Astrocyte (in vitro differentiated cells and primary cell): Measurements from ENCODE around the gene ESAM. TPM values are rescaled to one million over a fixed set of nuclear protein-coding genes. Genes with fewer than 3 reads are reported as not detected.

Experiments used
- DNase-seq: peaks from one replicate; pipeline ENCODE4 v3.0.0-alpha.2; 2010; ENCODE audit warnings: low read depth
- FAIRE-seq: peaks from 2 replicates; lab custom pipeline; 2011; peaks lifted over from hg19 to GRCh38; lab: Jason Lieb, UNC
- H2AFZ ChIP-seq: 2 replicates; pipeline ENCODE4 v1.6.0; 2012; ENCODE audit warnings: low read depth, low read length, inconsistent platforms
- H3K27ac ChIP-seq: 2 replicates; pipeline ENCODE4 v1.5.1; 2011; ENCODE audit warnings: low read depth, low read length, inconsistent platforms
- H3K27me3 ChIP-seq: 2 replicates; pipeline ENCODE4 v1.6.0; 2011; ENCODE audit warnings: low read length, inconsistent platforms; ENCODE audit not compliant: insufficient read depth
- H3K36me3 ChIP-seq: 2 replicates; pipeline ENCODE4 v1.5.1; 2011; ENCODE audit warnings: low read length, inconsistent platforms; ENCODE audit not compliant: insufficient read depth
- H3K4me1 ChIP-seq: 2 replicates; pipeline ENCODE4 v1.5.1; 2011; ENCODE audit warnings: low read length, inconsistent platforms; ENCODE audit not compliant: insufficient read depth
- H3K4me2 ChIP-seq: 2 replicates; pipeline ENCODE4 v1.6.0; 2012; ENCODE audit warnings: low read length, inconsistent platforms
- H3K4me3 ChIP-seq: 2 replicates; pipeline ENCODE4 v1.5.1; 2011; ENCODE audit warnings: low read depth, mild to moderate bottlenecking, low read length, inconsistent platforms; ENCODE audit not compliant: insufficient read depth
- H3K79me2 ChIP-seq: 2 replicates; pipeline ENCODE4 v1.6.0; 2012; ENCODE audit warnings: mild to moderate bottlenecking, low read length, inconsistent platforms; ENCODE audit not compliant: insufficient read depth
- H3K9ac ChIP-seq: 2 replicates; pipeline ENCODE4 v1.6.0; 2012; ENCODE audit warnings: mild to moderate bottlenecking, low read length, inconsistent platforms
- H3K9me3 ChIP-seq: 2 replicates; pipeline ENCODE4 v1.5.1; 2012; ENCODE audit warnings: low read depth, mild to moderate bottlenecking, low read length, inconsistent platforms; ENCODE audit not compliant: insufficient read depth
- H4K20me1 ChIP-seq: 2 replicates; pipeline ENCODE4 v1.6.0; 2012; ENCODE audit warnings: low read length, inconsistent platforms; ENCODE audit not compliant: insufficient read depth
- H3K27ac Mint-ChIP-seq: one replicate; pipeline ENCODE4 v1.8.0; 2021; ENCODE audit warnings: mild to moderate bottlenecking, mixed read lengths; ENCODE audit not compliant: unreplicated experiment
- H3K27me3 Mint-ChIP-seq: one replicate; pipeline ENCODE4 v1.8.0; 2021; ENCODE audit warnings: low read depth, mixed read lengths; ENCODE audit not compliant: unreplicated experiment
- H3K36me3 Mint-ChIP-seq: one replicate; pipeline ENCODE4 v1.8.0; 2021; ENCODE audit warnings: low read depth, mixed read lengths; ENCODE audit not compliant: unreplicated experiment
- H3K4me1 Mint-ChIP-seq: one replicate; pipeline ENCODE4 v1.8.0; 2021; ENCODE audit warnings: low read depth, mixed read lengths; ENCODE audit not compliant: unreplicated experiment
- H3K4me3 Mint-ChIP-seq: one replicate; pipeline ENCODE4 v1.8.0; 2021; ENCODE audit warnings: mild to moderate bottlenecking, moderate library complexity, mixed read lengths; ENCODE audit not compliant: unreplicated experiment
- H3K9me3 Mint-ChIP-seq: one replicate; pipeline ENCODE4 v1.8.0; 2021; ENCODE audit warnings: mild to moderate bottlenecking, mixed read lengths; ENCODE audit not compliant: unreplicated experiment
- EZH2 ChIP-seq: IDR thresholded peaks from 2 replicates; pipeline ENCODE4 v1.6.1; 2012; ENCODE audit warnings: mild to moderate bottlenecking, low read length, inconsistent platforms; ENCODE audit not compliant: insufficient read depth
- total RNA-seq: library from RNA; stranded (reverse); gene quantifications from 2 replicates; pipeline ENCODE4 v1.2.1, GENCODE V29; 2021
- TF ChIP-seq, protein P1 (sequence below): IDR thresholded peaks from 2 replicates; pipeline ENCODE4 v1.5.1; 2011; ENCODE audit warnings: low read depth, mild to moderate bottlenecking, inconsistent platforms, low read length, moderate library complexity; ENCODE audit not compliant: insufficient read depth

The ESAM gene
- total RNA-seq, 1 donor from 2014 or later = 22.0 TPM

DNA sequence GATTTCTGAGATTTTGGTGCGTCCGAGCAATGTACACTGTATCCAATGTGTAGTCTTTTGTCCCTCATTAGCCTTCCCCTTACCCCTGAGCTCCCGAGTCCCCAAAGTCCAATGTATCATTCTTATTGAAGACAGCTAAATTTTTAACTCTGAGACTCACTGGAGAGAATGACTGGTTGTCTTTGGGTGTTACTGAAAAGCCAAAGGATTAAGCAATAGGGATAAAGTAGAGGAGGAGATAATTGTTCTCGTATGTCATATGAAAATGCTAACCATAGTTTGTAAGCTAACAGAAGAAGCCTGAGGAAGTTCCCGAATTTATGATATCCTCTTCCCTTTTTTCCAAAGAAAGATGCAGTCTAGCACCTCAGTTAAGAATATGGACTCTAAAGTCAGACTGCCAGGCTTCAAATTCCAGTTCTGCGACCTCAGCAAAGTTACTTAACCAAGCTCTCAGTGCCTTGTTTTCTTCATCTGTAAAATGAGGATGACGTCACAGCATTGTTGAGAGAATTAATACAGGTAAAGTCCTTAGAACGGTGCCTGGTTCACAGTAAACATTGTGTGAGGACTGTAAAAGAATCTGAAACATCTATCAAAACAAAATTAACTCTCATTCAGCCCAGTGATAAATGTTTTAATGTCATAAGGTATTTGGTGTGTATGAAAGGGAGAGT is 39.7 kb upstream of the ESAM start:
- Histone ChIP-seq H3K4me3 (no peak overlapping the region), H3K4me2 (peak overlapping the region; percentile 96), H3K36me3 (no peaks in the 10 kb centered on the region), H3K27me3 (no peaks in the 10 kb centered on the region), H3K9me3 (no peaks in the 10 kb centered on the region), H2AFZ (no peak overlapping the region), H3K79me2 (peaks cover 35% of the 10 kb centered on the region), H4K20me1 (peaks cover 23% of the 10 kb centered on the region), H3K27ac (no peak overlapping the region), H3K4me1 (peaks cover 14% of the 10 kb centered on the region), H3K9ac (no peak overlapping the region)
- DNase-seq (no peak), FAIRE-seq (no peak)
- H3K4me3 Mint-ChIP-seq = peak overlapping the region; percentile 24
- no peak for TF ChIP-seq EZH2
- TF ChIP-seq, protein P1, sequence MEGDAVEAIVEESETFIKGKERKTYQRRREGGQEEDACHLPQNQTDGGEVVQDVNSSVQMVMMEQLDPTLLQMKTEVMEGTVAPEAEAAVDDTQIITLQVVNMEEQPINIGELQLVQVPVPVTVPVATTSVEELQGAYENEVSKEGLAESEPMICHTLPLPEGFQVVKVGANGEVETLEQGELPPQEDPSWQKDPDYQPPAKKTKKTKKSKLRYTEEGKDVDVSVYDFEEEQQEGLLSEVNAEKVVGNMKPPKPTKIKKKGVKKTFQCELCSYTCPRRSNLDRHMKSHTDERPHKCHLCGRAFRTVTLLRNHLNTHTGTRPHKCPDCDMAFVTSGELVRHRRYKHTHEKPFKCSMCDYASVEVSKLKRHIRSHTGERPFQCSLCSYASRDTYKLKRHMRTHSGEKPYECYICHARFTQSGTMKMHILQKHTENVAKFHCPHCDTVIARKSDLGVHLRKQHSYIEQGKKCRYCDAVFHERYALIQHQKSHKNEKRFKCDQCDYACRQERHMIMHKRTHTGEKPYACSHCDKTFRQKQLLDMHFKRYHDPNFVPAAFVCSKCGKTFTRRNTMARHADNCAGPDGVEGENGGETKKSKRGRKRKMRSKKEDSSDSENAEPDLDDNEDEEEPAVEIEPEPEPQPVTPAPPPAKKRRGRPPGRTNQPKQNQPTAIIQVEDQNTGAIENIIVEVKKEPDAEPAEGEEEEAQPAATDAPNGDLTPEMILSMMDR = no peak
- H3K36me3 Mint-ChIP-seq = peaks cover 8% of the 10 kb centered on the region
- no peak overlapping the region for H3K27ac Mint-ChIP-seq
- no peaks in the 10 kb centered on the region for H3K27me3 Mint-ChIP-seq
- peaks cover 2% of the 10 kb centered on the region for H3K9me3 Mint-ChIP-seq
- H3K4me1 Mint-ChIP-seq = peaks cover 18% of the 10 kb centered on the region

DNA sequence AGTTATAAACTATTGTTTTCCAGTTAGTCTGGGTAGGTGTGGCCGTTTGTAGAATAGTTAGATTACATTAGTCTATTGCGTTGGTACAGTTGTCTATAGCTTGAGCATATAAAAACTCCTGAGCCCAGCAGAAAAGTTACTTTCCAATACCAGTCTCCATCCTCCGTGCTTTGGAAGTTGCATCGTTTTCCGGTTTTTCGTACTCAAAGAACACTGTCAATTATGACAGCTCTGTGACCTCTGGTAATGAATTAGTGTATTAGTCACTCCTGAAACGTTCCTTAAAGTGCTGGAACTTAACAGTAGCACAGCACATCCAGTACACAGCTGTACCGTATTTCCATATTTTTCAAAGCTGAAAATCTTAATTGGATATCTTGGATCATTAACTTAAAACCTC is 38.9 kb upstream of the ESAM start:
- H3K4me3 Mint-ChIP-seq = peak overlapping the region; percentile 89
- Histone ChIP-seq H2AFZ (peak overlapping the region; percentile 85), H3K27me3 (no peaks in the 10 kb centered on the region)

More for the DNA sequence above, 38.9 kb upstream of the ESAM start:
- no peak for FAIRE-seq
- Histone ChIP-seq H3K4me1 (peaks cover 14% of the 10 kb centered on the region), H3K79me2 (peaks cover 42% of the 10 kb centered on the region), H3K9ac (peak overlapping the region; percentile 92), H3K4me2 (peak overlapping the region; percentile 96), H3K9me3 (no peaks in the 10 kb centered on the region), H3K27ac (peak overlapping the region; percentile 92), H4K20me1 (peaks cover 31% of the 10 kb centered on the region), H3K4me3 (peak overlapping the region; percentile 86), H3K36me3 (no peaks in the 10 kb centered on the region)
- TF ChIP-seq, protein P1 = no peak
- TF ChIP-seq EZH2 = no peak
- peaks cover 2% of the 10 kb centered on the region for H3K9me3 Mint-ChIP-seq
- H3K4me1 Mint-ChIP-seq = peaks cover 18% of the 10 kb centered on the region
- peak; percentile 53 for DNase-seq
- H3K27me3 Mint-ChIP-seq = no peaks in the 10 kb centered on the region
- peaks cover 7% of the 10 kb centered on the region for H3K36me3 Mint-ChIP-seq
- peak overlapping the region; percentile 97 for H3K27ac Mint-ChIP-seq
